Peyer's patch (tissue), 4 donors: ENCODE measurements around the gene KIAA1671.

Experiments used
- POLR2A ChIP-seq, 2 donors: fragments of 450-650 bp; IDR thresholded peaks; one replicate each; pipeline ENCODE4 v1.5.1; 2017; ENCODE audit warnings: antibody characterized with exemption in 2 of 2, mild to moderate bottlenecking in 2 of 2, moderate library complexity in 2 of 2
- TF ChIP-seq, protein P1 (sequence below), 6 experiments: fragments of 450-650 bp in 4 of 6; fragments of 200-600 bp in 2 of 6; sonication (generic) in 1 of 6; IDR thresholded peaks; one replicate each; pipeline ENCODE4 v1.5.1; 2017 to 2019; ENCODE audit warnings: antibody characterized with exemption in 6 of 6, mild to moderate bottlenecking in 3 of 6, moderate library complexity in 1 of 6

DNA sequence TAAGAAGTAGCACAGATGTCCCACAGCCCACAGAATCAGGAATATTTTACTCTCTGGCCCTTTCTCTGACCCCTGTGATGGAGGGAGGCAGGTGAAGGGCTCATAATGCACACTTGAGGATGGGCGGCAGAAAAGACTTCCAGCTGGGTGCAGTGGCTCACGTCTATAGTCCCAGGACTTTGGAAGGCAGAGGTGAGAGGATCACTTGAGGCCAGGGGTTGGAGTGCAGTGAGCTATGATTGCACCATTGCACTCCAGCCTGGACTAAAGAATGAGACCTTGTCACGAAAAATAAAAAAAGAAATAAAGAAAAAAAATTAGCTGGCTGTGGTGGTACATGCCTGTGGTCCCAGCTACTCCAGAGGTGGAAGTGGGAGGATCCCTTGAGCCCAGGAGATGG, 233.6 kb downstream of the KIAA1671 start:
- TF ChIP-seq, protein P1, sequence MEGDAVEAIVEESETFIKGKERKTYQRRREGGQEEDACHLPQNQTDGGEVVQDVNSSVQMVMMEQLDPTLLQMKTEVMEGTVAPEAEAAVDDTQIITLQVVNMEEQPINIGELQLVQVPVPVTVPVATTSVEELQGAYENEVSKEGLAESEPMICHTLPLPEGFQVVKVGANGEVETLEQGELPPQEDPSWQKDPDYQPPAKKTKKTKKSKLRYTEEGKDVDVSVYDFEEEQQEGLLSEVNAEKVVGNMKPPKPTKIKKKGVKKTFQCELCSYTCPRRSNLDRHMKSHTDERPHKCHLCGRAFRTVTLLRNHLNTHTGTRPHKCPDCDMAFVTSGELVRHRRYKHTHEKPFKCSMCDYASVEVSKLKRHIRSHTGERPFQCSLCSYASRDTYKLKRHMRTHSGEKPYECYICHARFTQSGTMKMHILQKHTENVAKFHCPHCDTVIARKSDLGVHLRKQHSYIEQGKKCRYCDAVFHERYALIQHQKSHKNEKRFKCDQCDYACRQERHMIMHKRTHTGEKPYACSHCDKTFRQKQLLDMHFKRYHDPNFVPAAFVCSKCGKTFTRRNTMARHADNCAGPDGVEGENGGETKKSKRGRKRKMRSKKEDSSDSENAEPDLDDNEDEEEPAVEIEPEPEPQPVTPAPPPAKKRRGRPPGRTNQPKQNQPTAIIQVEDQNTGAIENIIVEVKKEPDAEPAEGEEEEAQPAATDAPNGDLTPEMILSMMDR (IDR thresholded peaks at IDR 0.05) = no peak
- TF ChIP-seq POLR2A (IDR thresholded peaks at IDR 0.05) = no peak
